Erythroblast (primary cell): ENCODE data around the gene MAPK1.

Experiments
- GATA1 ChIP-seq: IDR thresholded peaks from 2 replicates; pipeline ENCODE4 v1.6.1; 2011; ENCODE audit warnings: low read depth, mild to moderate bottlenecking, control low read depth, low read length, moderate library complexity
- POLR2A ChIP-seq: IDR thresholded peaks from 2 replicates; pipeline ENCODE4 v1.6.1; 2011; ENCODE audit warnings: mild to moderate bottlenecking, low read length

DNA sequence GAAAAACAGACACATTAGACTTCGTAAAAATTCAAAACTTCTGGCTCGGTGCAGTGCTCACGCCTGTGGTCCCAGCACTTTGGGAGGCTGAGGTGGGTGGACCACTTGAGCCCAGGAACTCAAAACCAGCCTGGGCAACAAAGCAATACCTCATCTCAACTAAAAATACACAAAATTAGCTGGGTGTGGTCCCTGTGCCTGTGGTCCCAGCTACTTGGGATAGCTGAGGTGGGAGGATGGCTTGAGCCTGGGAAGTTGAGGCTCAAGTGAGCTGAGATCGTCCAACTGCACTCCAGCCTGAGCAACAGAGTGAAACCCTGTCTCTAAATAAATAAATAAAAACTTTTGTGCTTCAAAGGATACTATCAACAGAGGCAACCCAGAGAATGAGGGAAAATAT, 155.6 kb downstream of the MAPK1 start:
- no peak for TF ChIP-seq POLR2A
- TF ChIP-seq GATA1, result no peak
